Uterus (tissue), 4 donors: ENCODE results near the gene TCN2. TPM values are rescaled to one million over a fixed set of nuclear protein-coding genes. Genes with fewer than 3 reads are reported as not detected.
"Not testable (repeated sequence)": the region's sequence is repeated elsewhere in the genome, so short reads cannot be mapped to it uniquely, and the experiment has no call there.

ENCODE experiments used
- DNase-seq, 2 donors: peaks; one replicate each; pipeline ENCODE4 v3.0.0-alpha.2; 2019 to 2020
- H3K27ac ChIP-seq, 2 donors: fragments of 200-600 bp; sonication (generic); 1 replicate in 1 of 2; 2 replicates in 1 of 2; pipeline ENCODE4 v1.5.1; 2016 to 2018
- H3K27me3 ChIP-seq, 2 donors: fragments of 200-600 bp; sonication (generic); one replicate each; pipeline ENCODE4 v1.5.1; 2018 to 2019; ENCODE audit warnings: control low read depth in 1 of 2
- H3K36me3 ChIP-seq, 2 donors: fragments of 200-600 bp; sonication (generic); one replicate each; pipeline ENCODE4 v1.5.1; 2019; ENCODE audit warnings: control low read depth in 1 of 2
- H3K4me1 ChIP-seq, 2 donors: fragments of 200-600 bp; sonication (generic); one replicate each; pipeline ENCODE4 v1.5.1; 2018 to 2019; ENCODE audit warnings: control low read depth in 1 of 2
- H3K4me3 ChIP-seq, 2 donors: fragments of 200-600 bp; sonication (generic); 1 replicate in 1 of 2; 2 replicates in 1 of 2; pipeline ENCODE4 v1.5.1; 2018 to 2019; ENCODE audit warnings: mild to moderate bottlenecking in 1 of 2
- H3K9me3 ChIP-seq, 2 donors: fragments of 200-600 bp; sonication (generic); one replicate each; pipeline ENCODE4 v1.5.1; 2019; ENCODE audit warnings: control low read depth in 1 of 2
- POLR2A ChIP-seq, 2 donors: fragments of 450-650 bp; IDR thresholded peaks; one replicate each; pipeline ENCODE4 v1.6.1; 2016; ENCODE audit warnings: antibody characterized with exemption in 2 of 2, mild to moderate bottlenecking in 1 of 2, moderate library complexity in 1 of 2
- intact Hi-C: fragments of 100-400 bp; cut with DNase I; formaldehyde crosslinking; loops from one replicate; pipeline ENCODE4 v1.15.1; 2023; ENCODE audit warnings: low total_unique reads
- total RNA-seq, 4 donors: library from RNA; depleted of rRNA in 3 of 4; stranded (reverse); fragments of >200 nt in 3 of 4; gene quantifications; one replicate each; pipeline versions ENCODE4 v1.1.0 to v1.2.4, GENCODE V29; 2014 to 2023
- TF ChIP-seq, protein P1 (sequence below), 4 experiments: fragments of 200-600 bp in 2 of 4; fragments of 450-650 bp in 2 of 4; sonication (generic) in 2 of 4; IDR thresholded peaks; one replicate each; pipeline ENCODE4 v1.5.1; 2016 to 2019; ENCODE audit warnings: antibody characterized with exemption in 4 of 4, mild to moderate bottlenecking in 2 of 4, moderate library complexity in 1 of 4
- donor health status: DM: yes; HTN: yes; CAD: no.

TCN2 gene
- total RNA-seq, 4 donors from 2014 or later, result 21.8 to 44.5 (median 30.3) TPM

DNA sequence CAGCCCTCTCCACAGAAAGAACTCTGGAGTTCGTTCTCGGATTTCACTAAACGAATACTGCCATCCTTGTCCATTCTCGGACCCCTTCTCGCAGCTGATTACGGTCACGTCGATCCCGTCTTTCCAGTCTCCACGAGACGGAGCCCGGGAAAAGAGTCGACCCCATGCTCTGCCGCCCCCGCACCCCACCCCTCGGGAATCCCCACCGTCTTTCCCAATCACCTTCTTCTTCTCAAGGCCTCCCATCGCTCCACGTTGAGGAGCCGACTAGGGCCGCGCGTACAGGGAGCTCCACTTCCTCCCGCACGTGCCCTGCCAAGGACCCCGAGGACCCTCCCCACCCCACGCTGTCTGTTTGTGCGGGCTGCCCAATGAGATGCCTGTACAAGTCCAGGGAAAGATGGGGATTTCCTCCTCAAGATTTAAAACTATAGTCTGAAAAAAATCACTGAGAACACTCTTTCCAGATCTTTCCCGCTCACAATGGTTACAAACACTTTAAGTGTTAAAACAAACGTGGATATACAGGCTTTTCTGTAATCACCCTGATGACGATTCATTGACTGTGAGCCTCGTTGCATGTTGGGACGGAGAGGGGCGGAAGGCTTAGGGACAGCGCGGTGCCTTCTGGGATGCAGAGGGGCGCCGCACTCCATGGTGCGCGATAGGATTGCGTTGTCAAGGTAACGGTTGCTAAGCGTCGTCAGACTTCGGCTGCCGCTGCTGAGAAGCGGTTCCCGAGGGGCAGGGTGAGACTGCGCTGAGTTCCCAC lies 15.2 kb upstream of the TCN2 start, which contains the start of gene PES1:
TSS of gene PES1 (minus strand) at position 323 of the 772 bp plus-strand sequence. CDS start at position 246, 77 bp downstream.
- TF ChIP-seq POLR2A (IDR thresholded peaks at IDR 0.05), result peak in 1 of 2 donors; percentile 28
- TF ChIP-seq, protein P1, sequence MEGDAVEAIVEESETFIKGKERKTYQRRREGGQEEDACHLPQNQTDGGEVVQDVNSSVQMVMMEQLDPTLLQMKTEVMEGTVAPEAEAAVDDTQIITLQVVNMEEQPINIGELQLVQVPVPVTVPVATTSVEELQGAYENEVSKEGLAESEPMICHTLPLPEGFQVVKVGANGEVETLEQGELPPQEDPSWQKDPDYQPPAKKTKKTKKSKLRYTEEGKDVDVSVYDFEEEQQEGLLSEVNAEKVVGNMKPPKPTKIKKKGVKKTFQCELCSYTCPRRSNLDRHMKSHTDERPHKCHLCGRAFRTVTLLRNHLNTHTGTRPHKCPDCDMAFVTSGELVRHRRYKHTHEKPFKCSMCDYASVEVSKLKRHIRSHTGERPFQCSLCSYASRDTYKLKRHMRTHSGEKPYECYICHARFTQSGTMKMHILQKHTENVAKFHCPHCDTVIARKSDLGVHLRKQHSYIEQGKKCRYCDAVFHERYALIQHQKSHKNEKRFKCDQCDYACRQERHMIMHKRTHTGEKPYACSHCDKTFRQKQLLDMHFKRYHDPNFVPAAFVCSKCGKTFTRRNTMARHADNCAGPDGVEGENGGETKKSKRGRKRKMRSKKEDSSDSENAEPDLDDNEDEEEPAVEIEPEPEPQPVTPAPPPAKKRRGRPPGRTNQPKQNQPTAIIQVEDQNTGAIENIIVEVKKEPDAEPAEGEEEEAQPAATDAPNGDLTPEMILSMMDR (IDR thresholded peaks at IDR 0.05), result peak in 1 of 4 experiments; percentile 19
- intact Hi-C loops, result no loop called here
- peak; percentile 96 for DNase-seq

DNA sequence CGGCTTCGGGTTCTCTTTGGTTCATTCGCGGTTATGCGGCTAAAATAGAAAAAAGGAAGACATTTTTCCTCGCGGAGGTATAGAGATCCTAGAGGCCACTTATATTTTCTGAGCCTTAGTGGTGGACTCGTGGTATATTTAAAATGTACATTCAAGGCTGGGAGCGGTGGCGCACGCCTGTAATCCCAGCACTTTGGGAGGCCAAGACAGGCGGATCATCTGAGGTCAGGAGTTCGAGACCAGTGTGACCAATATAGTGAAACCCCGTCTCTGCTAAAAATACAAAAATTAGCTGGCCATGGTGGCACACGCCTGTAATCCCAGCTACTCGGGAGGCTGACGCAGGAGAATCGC lies 14.6 kb upstream of the TCN2 start:
- H3K27me3 ChIP-seq, intact Hi-C loops, H3K4me1 ChIP-seq, DNase-seq, H3K9me3 ChIP-seq, H3K36me3 ChIP-seq: not testable (repeated sequence)
- Histone ChIP-seq H3K27ac (peak overlapping the region in 1 of 2 donors; percentile 83), H3K4me3 (peak overlapping the region; percentile 68 to 90)

More for the DNA sequence above, 15.2 kb upstream of the TCN2 start, which contains the start of gene PES1:
- H3K27ac ChIP-seq, result peak within 1 kb of the TSS; percentile 78 to 83
- H3K4me1 ChIP-seq, result peaks cover 0 to 9% of the 10 kb centered on the region in 2 donors
- no peaks in the 10 kb centered on the region for H3K36me3 ChIP-seq
- H3K27me3 ChIP-seq, result no peaks in the 10 kb centered on the region
- H3K9me3 ChIP-seq, result no peaks in the 10 kb centered on the region
- H3K4me3 ChIP-seq, result peak within 1 kb of the TSS; percentile 68 to 90

DNA sequence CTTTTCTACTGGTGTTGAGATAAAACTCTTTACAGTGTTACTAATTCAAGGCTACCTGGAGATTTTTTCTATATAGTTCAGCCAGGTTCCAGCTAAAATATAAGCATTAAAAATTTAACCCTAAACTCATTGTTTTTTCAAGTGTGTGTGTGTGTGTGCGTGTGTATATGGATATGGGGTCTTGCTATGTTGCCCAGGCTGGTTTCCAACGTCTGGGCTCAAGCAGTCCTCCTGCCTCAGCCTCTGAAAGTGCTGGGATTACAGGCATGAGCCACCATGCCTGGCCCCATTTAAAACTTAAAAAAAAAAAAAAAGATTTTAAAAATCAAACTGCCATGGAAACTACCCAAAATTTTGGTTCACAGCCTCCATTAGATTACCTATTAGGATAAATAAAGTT lies 10.8 kb upstream of the TCN2 start:
- TF ChIP-seq, protein P1 (IDR thresholded peaks at IDR 0.05), result no peak
- no peak for TF ChIP-seq POLR2A (IDR thresholded peaks at IDR 0.05)

DNA sequence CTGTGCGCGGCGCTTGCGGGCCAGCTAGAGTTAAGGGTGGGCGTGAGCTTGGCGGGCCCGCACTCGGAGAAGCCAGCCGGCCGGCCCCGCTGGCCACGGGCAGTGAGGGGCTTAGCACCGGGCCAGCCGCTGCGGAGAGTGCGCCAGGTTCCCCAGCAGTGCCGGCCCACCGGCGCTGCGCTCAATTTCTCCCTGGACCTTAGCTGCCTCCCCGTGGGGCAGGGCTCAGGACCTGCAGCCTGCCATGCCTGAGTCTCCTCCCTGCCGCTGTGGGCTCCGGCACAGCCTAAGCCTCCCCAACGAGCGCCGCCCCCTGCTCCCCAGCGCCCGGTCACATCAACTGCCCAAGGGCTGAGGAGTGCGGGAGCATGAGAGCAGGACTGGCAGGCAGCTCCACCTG lies 10.1 kb upstream of the TCN2 start:
- Histone ChIP-seq H3K27ac (no peak overlapping the region), H3K4me3 (no peak overlapping the region), H3K27me3 (no peaks in the 10 kb centered on the region), H3K9me3 (no peaks in the 10 kb centered on the region), H3K4me1 (no peaks in the 10 kb centered on the region), H3K36me3 (no peaks in the 10 kb centered on the region)
- intact Hi-C loops, result no loop called here
- DNase-seq, result no peak
- TF ChIP-seq, protein P1 (IDR thresholded peaks at IDR 0.05), result no peak
- no peak for TF ChIP-seq POLR2A (IDR thresholded peaks at IDR 0.05)

More for the DNA sequence above, 10.8 kb upstream of the TCN2 start:
- Histone ChIP-seq H3K36me3 (no peaks in the 10 kb centered on the region), H3K27ac (no peak overlapping the region), H3K4me1 (peaks cover 0 to under 1% of the 10 kb centered on the region in 2 donors), H3K27me3 (no peaks in the 10 kb centered on the region), H3K4me3 (no peak overlapping the region), H3K9me3 (no peaks in the 10 kb centered on the region)
- DNase-seq, result no peak
- intact Hi-C loops, result no loop called here

DNA sequence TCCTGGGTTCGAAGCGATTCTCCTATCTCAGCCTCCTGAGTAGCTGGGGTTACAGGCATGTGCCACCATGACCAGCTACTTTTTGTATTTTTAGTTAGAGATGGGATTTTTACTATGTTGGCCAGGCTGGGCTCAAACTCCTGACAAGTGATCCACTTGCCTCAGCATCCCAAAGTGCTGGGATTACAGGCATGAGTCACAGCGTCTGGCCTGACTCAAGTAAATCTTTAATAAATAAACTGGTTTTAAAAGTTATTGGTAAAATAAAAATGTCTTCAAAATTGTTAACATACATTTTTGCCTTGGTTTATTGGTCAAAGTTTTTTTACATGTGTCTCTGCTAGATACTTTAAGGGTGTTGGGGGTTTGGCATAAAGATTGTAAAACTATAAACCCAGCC lies 8.0 kb upstream of the TCN2 start:
- H3K9me3 ChIP-seq, result no peaks in the 10 kb centered on the region
- no peaks in the 10 kb centered on the region for H3K27me3 ChIP-seq
- H3K4me1 ChIP-seq, result no peaks in the 10 kb centered on the region
- H3K4me3 ChIP-seq, result no peak overlapping the region
- TF ChIP-seq POLR2A (IDR thresholded peaks at IDR 0.05), result no peak
- TF ChIP-seq, protein P1 (IDR thresholded peaks at IDR 0.05), result no peak
- no peaks in the 10 kb centered on the region for H3K36me3 ChIP-seq
- no peak for DNase-seq
- intact Hi-C loops, result no loop called here
- no peak overlapping the region for H3K27ac ChIP-seq
